ENCODE data around the gene CCDC88A.

The CCDC88A gene

DNA sequence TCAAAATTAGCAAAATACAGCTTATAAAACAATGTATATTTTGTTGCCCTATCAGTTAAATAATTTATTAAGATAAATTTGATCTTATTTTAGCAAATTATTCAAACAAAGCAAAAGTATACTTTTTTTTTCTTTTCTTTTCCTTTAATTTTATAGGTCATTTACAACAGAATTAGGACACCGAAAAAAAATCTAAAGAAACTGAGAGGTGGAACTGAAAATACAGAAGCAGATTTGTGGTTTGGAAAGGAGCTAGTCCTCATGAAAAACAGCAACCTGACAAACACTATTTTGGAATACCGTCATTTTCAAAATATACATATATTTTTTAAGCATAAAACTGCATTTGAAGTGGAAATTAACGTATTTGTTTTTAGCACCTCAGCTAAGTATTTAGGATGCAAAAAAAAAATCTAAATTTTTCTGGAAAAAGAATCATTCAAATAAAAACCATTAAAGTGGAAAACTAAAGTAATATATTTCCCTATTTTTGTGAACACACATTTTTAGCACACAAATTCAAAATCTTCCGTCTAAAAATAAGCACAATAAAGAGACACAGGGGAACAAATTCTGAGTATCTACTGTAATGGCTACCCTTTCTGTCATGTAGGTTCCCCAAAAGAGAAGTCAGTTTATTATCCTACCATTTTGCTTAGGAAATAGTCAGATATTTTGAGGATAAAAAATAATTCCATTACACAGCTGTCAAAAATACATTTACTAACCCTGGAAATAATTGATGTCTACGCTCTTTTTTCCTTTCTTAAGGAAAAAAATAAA is 2.7 kb downstream of the CCDC88A start:
- peak overlapping the region in 9 of 11 experiments; percentile 88 to 97 (median 96); a peak in 12 of 22 replicates for H3K27ac ChIP-seq
- H3K36me3 ChIP-seq = peaks cover 22 to 41% (median 36%) of the 10 kb centered on the region in 11 experiments
- H4K20me1 ChIP-seq = peaks cover 5 to 49% (median 28%) of the 10 kb centered on the region in 11 experiments; a peak in 17 of 22 replicates
- peak overlapping the region; percentile 64 to 90 (median 81); a peak in 20 of 22 replicates for H3K4me2 ChIP-seq
- H3K4me1 ChIP-seq = peaks cover 31 to 58% (median 42%) of the 10 kb centered on the region in 10 experiments
- TF ChIP-seq Cebpa-rat (IDR thresholded peaks at IDR 0.05) = no peak
- peak overlapping the region; percentile 82 to 95 (median 88) for H3K4me3 ChIP-seq
- no peaks in the 10 kb centered on the region for H3K27me3 ChIP-seq
- peak overlapping the region in 9 of 11 experiments; percentile 36 to 98 (median 97); a peak in 15 of 22 replicates for H3K9ac ChIP-seq
- H3K9me3 ChIP-seq (replicated peaks in 1 of 11) = no peaks in the 10 kb centered on the region

DNA sequence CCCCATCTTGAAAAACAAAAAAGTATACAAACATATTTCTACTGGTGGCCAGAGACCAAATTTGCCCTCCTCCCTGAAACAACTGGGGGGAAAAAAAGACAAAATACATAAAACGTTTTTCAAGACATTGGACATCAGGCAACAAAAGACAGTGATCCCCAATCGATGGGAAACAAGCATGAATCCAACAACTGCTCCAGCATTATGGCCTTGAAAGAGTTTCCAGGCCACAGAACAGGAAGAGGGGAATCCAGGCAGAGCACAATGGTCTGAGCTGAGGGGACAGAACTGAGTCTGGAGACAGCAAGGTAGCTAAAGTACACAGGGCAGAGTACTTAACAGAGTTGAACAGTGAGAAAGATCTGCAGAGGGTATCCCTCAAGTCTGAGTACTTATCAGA is 4.4 kb downstream of the CCDC88A start:
- Histone ChIP-seq H3K27ac (peak overlapping the region in 1 of 11 experiments; percentile 7; a peak in 3 of 22 replicates), H3K27me3 (no peaks in the 10 kb centered on the region), H3K4me3 (peak overlapping the region in 3 of 10 experiments; percentile 28 to 50 (median 41); a peak in 8 of 20 replicates), H3K9ac (peak overlapping the region in 2 of 11 experiments; percentile 27 to 66; a peak in 3 of 22 replicates), H3K4me2 (peak overlapping the region; percentile 33 to 92 (median 50)), H3K4me1 (peaks cover 15 to 57% (median 29%) of the 10 kb centered on the region in 10 experiments), H3K36me3 (peaks cover 38 to 58% (median 52%) of the 10 kb centered on the region in 11 experiments), H4K20me1 (peaks cover 5 to 66% (median 28%) of the 10 kb centered on the region in 11 experiments; a peak in 17 of 22 replicates), H3K9me3 (replicated peaks in 1 of 11) (no peaks in the 10 kb centered on the region)
- no peak for TF ChIP-seq Cebpa-rat (IDR thresholded peaks at IDR 0.05)

GRCh38 chr2:55408918-55409868 is 10.5 kb downstream of the CCDC88A start:
- Histone ChIP-seq H3K4me1 (peaks cover 23 to 65% (median 37%) of the 10 kb centered on the region in 10 experiments), H4K20me1 (peaks cover 8 to 100% (median 45%) of the 10 kb centered on the region in 11 experiments; a peak in 17 of 22 replicates), H3K27me3 (no peaks in the 10 kb centered on the region), H3K9me3 (replicated peaks in 1 of 11) (no peaks in the 10 kb centered on the region), H3K9ac (peak overlapping the region in 4 of 11 experiments; percentile 0 to 17 (median 5); a peak in 2 of 22 replicates), H3K36me3 (peaks cover 73 to 93% (median 86%) of the 10 kb centered on the region in 11 experiments), H3K27ac (peak overlapping the region in 10 of 11 experiments; percentile 5 to 59 (median 24); a peak in 14 of 22 replicates), H3K4me3 (no peak overlapping the region; a peak in 2 of 20 replicates), H3K4me2 (peak overlapping the region; percentile 38 to 83 (median 59))
- TF ChIP-seq Cebpa-rat (IDR thresholded peaks at IDR 0.05) = no peak

- H3K4me2 ChIP-seq = peak overlapping the region; percentile 38 to 83 (median 59)
- no peak for TF ChIP-seq Cebpa-rat (IDR thresholded peaks at IDR 0.05)
- H3K36me3 ChIP-seq = peaks cover 73 to 93% (median 86%) of the 10 kb centered on the region in 11 experiments
- H3K9ac ChIP-seq = no peak overlapping the region
- peak overlapping the region in 7 of 11 experiments; percentile 5 to 59 (median 24); a peak in 9 of 22 replicates for H3K27ac ChIP-seq
- H3K9me3 ChIP-seq (replicated peaks in 1 of 11) = no peaks in the 10 kb centered on the region
- peaks cover 8 to 100% (median 40%) of the 10 kb centered on the region in 11 experiments; a peak in 17 of 22 replicates for H4K20me1 ChIP-seq
- H3K4me1 ChIP-seq = peaks cover 20 to 56% (median 37%) of the 10 kb centered on the region in 10 experiments
- no peaks in the 10 kb centered on the region for H3K27me3 ChIP-seq
- no peak overlapping the region for H3K4me3 ChIP-seq
Measured at GRCh38 chr2:55408098-55408882, 11.4 kb downstream of the CCDC88A start.

DNA sequence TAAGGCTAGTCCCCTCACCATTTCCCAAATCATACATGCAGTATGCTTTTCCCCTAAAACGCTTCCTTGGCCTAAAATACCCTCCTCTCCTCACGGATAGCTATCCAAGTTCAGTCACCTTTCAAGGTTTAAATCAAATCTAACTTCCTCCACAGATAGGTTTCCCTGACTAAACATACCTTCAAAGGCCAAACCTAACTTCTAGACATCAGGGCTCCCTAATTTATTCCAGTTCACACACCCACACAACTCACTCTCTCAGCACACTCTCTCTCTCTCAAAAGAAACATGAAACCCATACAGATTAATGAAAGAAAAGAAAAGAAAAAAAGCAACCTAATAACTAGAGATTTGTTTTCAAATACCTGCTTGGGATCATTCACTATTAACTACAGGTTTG is 14.5 kb downstream of the CCDC88A start:
- Histone ChIP-seq H3K9ac (no peak overlapping the region), H4K20me1 (peaks cover 8 to 97% (median 32%) of the 10 kb centered on the region in 11 experiments; a peak in 16 of 22 replicates), H3K27ac (no peak overlapping the region), H3K4me1 (peaks cover 19 to 34% (median 26%) of the 10 kb centered on the region in 10 experiments), H3K36me3 (peaks cover 64 to 91% (median 74%) of the 10 kb centered on the region in 11 experiments), H3K4me3 (no peak overlapping the region), H3K9me3 (replicated peaks in 1 of 11) (no peaks in the 10 kb centered on the region), H3K27me3 (no peaks in the 10 kb centered on the region), H3K4me2 (no peak overlapping the region)
- no peak for TF ChIP-seq Cebpa-rat (IDR thresholded peaks at IDR 0.05)

DNA sequence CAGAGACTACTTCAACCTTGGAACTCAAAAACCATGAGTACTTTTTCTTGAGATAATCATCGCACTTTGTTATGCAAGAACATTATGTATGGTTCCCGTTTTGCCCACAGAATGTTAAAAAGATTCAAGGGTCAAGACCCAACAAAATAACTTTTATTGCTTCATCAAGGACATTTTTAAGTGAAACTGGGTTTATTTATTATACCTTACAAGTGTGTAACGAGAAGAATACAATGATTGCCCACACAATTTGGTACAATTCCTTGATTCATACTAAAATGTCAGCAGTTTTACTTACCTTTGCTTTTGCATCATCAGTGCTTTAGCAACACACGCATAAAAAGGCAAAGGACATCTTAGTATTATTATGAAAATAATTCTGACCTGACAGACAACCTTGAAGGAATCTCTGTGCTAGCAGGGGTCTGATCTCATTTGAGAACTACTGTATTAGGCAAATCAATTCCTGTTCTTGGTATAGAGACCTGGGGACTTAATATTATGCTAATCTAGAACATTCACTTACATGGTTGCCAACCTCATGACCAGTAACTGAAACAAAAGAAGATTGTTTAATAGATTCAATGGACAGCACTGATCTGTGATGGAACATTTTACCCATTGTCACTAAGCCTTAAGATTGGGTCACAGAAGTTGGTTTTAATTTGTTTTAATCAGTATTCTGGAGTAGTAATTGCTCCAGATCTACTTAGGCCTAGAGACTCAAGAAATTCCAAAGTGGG is 16.2 kb downstream of the CCDC88A start:
- Histone ChIP-seq H4K20me1 (peaks cover 8 to 97% (median 30%) of the 10 kb centered on the region in 11 experiments; a peak in 15 of 22 replicates), H3K36me3 (peaks cover 63 to 96% (median 79%) of the 10 kb centered on the region in 11 experiments), H3K9ac (no peak overlapping the region), H3K27me3 (no peaks in the 10 kb centered on the region), H3K4me2 (no peak overlapping the region), H3K27ac (no peak overlapping the region), H3K9me3 (replicated peaks in 1 of 11) (no peaks in the 10 kb centered on the region), H3K4me3 (no peak overlapping the region), H3K4me1 (peaks cover 3 to 17% (median 9%) of the 10 kb centered on the region in 10 experiments)
- TF ChIP-seq Cebpa-rat (IDR thresholded peaks at IDR 0.05) = no peak

- Histone ChIP-seq H3K4me3 (no peak overlapping the region), H3K27me3 (no peaks in the 10 kb centered on the region), H3K9me3 (replicated peaks in 1 of 11) (no peaks in the 10 kb centered on the region), H3K4me1 (no peaks in the 10 kb centered on the region), H3K9ac (no peak overlapping the region), H3K36me3 (peaks cover 53 to 94% (median 65%) of the 10 kb centered on the region in 11 experiments), H3K27ac (no peak overlapping the region), H3K4me2 (no peak overlapping the region), H4K20me1 (peaks cover 0 to 96% (median 14%) of the 10 kb centered on the region in 11 experiments; a peak in 12 of 22 replicates)
- no peak for TF ChIP-seq Cebpa-rat (IDR thresholded peaks at IDR 0.05)
Measured at GRCh38 chr2:55401124-55401523, 18.5 kb downstream of the CCDC88A start.

Data from BLaER1 treated with 17β-estradiol and CSF1 and Interleukin-3, amounts not matched to agents 10 nM and 100 nM (cell line).